Neural cell (in vitro differentiated cells): ENCODE data around the gene RNU5D-1. TPM values are rescaled to one million over a fixed set of nuclear protein-coding genes. Genes with fewer than 3 reads are reported as not detected.

ENCODE experiments used
- H2AFZ ChIP-seq: fragments of 200-600, 300-800 bp; sonication (generic), shearing (Covaris generic); 2 replicates; pipeline ENCODE4 v1.6.0; 2014; ENCODE audit warnings: low read depth, mild to moderate bottlenecking, antibody characterized with exemption, low read length, moderate library complexity
- H3F3A ChIP-seq: fragments of 200-600 bp; shearing (Covaris generic); 2 replicates; pipeline ENCODE4 v1.6.1; 2016; ENCODE audit warnings: mild to moderate bottlenecking, moderate library complexity, mixed read lengths, antibody characterized with exemption, low read length; ENCODE audit not compliant: insufficient read depth, poor library complexity, severe bottlenecking
- H3K27ac ChIP-seq: fragments of 200-600, 300-800 bp; sonication (generic), shearing (Covaris generic); 2 replicates; pipeline ENCODE4 v1.5.1; 2014; ENCODE audit warnings: mild to moderate bottlenecking, low read length, moderate library complexity
- H3K27me3 ChIP-seq: fragments of 300-800, 200-600 bp; sonication (generic), shearing (Covaris generic); 2 replicates; pipeline ENCODE4 v1.6.0; 2014; ENCODE audit warnings: mild to moderate bottlenecking, low read depth, low read length, moderate library complexity; ENCODE audit not compliant: insufficient read depth
- H3K36me3 ChIP-seq: fragments of 300-800, 200-600 bp; sonication (generic), shearing (Covaris generic); 2 replicates; pipeline ENCODE4 v1.5.1; 2014; ENCODE audit warnings: mild to moderate bottlenecking, antibody characterized with exemption, low read length, moderate library complexity; ENCODE audit not compliant: insufficient read depth
- H3K4me2 ChIP-seq: fragments of 300-800, 200-600 bp; sonication (generic), shearing (Covaris generic); 2 replicates; pipeline ENCODE4 v1.6.0; 2014; ENCODE audit warnings: mild to moderate bottlenecking, low read length
- H3K4me3 ChIP-seq: fragments of 300-800, 200-600 bp; sonication (generic), shearing (Covaris generic); 2 replicates; pipeline ENCODE4 v1.5.1; 2014; ENCODE audit warnings: mild to moderate bottlenecking, low read length, moderate library complexity
- H3K79me2 ChIP-seq: fragments of 200-600 bp; shearing (Covaris generic); replicated peaks from 2 replicates; pipeline ENCODE4 v1.6.0; 2014; ENCODE audit warnings: mild to moderate bottlenecking, low read length, moderate library complexity; ENCODE audit not compliant: insufficient read depth
- H3K9ac ChIP-seq: fragments of 300-800, 200-600 bp; sonication (generic), shearing (Covaris generic); 2 replicates; pipeline ENCODE4 v1.6.1; 2016; ENCODE audit warnings: mild to moderate bottlenecking, low read length, mixed read lengths
- H3K9me2 ChIP-seq: fragments of 200-600 bp; shearing (Covaris generic); 2 replicates; pipeline ENCODE4 v1.6.1; 2016; ENCODE audit warnings: mild to moderate bottlenecking, low read length, mixed read lengths; ENCODE audit not compliant: insufficient read depth
- H3K9me3 ChIP-seq: fragments of 200-600, 300-800 bp; sonication (generic), shearing (Covaris generic); 2 replicates; pipeline ENCODE4 v1.6.1; 2016; ENCODE audit warnings: mild to moderate bottlenecking, mixed run types, low read length, moderate library complexity, mixed read lengths
- H4K20me1 ChIP-seq: fragments of 200-600 bp; shearing (Covaris generic); 2 replicates; pipeline ENCODE4 v1.6.1; 2016; ENCODE audit warnings: mild to moderate bottlenecking, mixed run types; ENCODE audit not compliant: insufficient read depth
- CTCF ChIP-seq: fragments of 450-650 bp; IDR thresholded peaks from 2 replicates; pipeline ENCODE4 v1.5.1; 2014; ENCODE audit warnings: antibody characterized with exemption, mild to moderate bottlenecking, moderate library complexity; ENCODE audit not compliant: poor library complexity, severe bottlenecking
- EP300 ChIP-seq: fragments of 450-650 bp; conservative IDR thresholded peaks from 2 replicates; pipeline ENCODE4 v1.6.1; 2014; ENCODE audit warnings: antibody characterized with exemption, mild to moderate bottlenecking, moderate library complexity; ENCODE audit not compliant: poor library complexity, severe bottlenecking
- EZH2 ChIP-seq: fragments of 200-600, 300-800 bp; shearing (Covaris generic), sonication (generic); IDR thresholded peaks from 2 replicates; pipeline ENCODE4 v1.6.1; 2014; ENCODE audit warnings: antibody characterized with exemption, low read length, borderline replicate concordance, mild to moderate bottlenecking; ENCODE audit not compliant: insufficient read depth, poor library complexity, severe bottlenecking
- MXI1 ChIP-seq: fragments of 450-650 bp; conservative IDR thresholded peaks from 2 replicates; pipeline ENCODE4 v1.6.1; 2014; ENCODE audit warnings: antibody characterized with exemption, mild to moderate bottlenecking; ENCODE audit not compliant: poor library complexity, severe bottlenecking
- POLR2AphosphoS5 ChIP-seq: IDR thresholded peaks from 2 replicates; pipeline ENCODE4 v1.6.1; 2012
- RAD21 ChIP-seq: fragments of 450-650 bp; conservative IDR thresholded peaks from 2 replicates; pipeline ENCODE4 v1.6.1; 2014; ENCODE audit warnings: antibody characterized with exemption, mild to moderate bottlenecking, moderate library complexity
- SMC3 ChIP-seq: fragments of 450-650 bp; conservative IDR thresholded peaks from 2 replicates; pipeline ENCODE4 v1.6.1; 2014; ENCODE audit warnings: antibody characterized with exemption, mild to moderate bottlenecking, moderate library complexity; ENCODE audit not compliant: poor library complexity
- TAF1 ChIP-seq: IDR thresholded peaks from 2 replicates; pipeline ENCODE4 v1.6.1; 2012; ENCODE audit warnings: low read depth
- polyA plus RNA-seq: library from polyadenylated mRNA; depleted of rRNA; stranded (reverse); fragments of >200 nt; gene quantifications from 2 replicates; pipeline ENCODE4 v1.2.3, GENCODE V29; 2014
- TF ChIP-seq, protein P1 (sequence below): IDR thresholded peaks from 2 replicates; pipeline ENCODE4 v1.6.1; 2012; ENCODE audit warnings: borderline replicate concordance

RNU5D-1 gene
- polyA plus RNA-seq, 1 donor from 2014 or later, result not detected

DNA sequence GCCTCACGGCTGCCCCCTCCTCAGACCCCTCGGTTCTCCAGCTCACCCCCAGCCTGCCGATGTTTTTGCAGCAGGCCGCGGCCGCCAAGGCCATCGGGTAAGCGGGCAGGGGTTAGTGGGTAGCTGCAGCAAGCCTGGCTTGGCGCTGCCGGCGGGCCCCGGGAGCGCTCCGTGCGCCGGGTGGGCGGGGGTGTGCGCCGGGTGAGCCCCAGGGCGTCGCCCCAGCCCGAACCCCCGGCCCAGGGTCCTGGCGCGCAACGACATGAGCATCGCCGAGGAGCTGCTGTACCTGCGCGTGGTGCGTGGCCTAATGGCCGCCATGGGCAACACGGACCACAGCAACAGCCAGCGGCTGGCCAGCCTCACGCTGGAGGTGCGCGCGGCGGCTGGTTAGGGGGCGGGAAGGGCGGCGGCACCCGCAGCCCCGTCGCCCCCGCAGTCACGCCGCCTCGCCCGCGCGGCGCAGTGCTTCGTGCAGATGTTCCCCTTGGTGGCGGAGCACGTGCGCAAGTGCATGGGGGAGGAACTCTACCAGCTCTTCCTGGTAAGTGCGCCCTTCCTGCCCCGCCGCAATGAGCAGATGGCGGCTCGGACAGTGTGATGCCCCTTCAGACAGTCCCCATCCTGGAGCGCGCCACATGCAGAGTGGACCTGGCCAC is 6.5 kb downstream of the RNU5D-1 start:
- Histone ChIP-seq H3K27ac (no peak overlapping the region), H2AFZ (no peak overlapping the region), H3K4me2 (no peak overlapping the region), H3K4me3 (no peak overlapping the region), H3K9ac (no peak overlapping the region), H3K36me3 (no peaks in the 10 kb centered on the region), H3K9me2 (no peaks in the 10 kb centered on the region), H4K20me1 (no peaks in the 10 kb centered on the region), H3K9me3 (no peaks in the 10 kb centered on the region), H3K79me2 (no peaks in the 10 kb centered on the region), H3F3A (no peaks in the 10 kb centered on the region), H3K27me3 (no peaks in the 10 kb centered on the region)
- TF ChIP-seq MXI1, result no peak
- TF ChIP-seq EZH2, result no peak
- no peak for TF ChIP-seq EP300
- TF ChIP-seq, protein P1, sequence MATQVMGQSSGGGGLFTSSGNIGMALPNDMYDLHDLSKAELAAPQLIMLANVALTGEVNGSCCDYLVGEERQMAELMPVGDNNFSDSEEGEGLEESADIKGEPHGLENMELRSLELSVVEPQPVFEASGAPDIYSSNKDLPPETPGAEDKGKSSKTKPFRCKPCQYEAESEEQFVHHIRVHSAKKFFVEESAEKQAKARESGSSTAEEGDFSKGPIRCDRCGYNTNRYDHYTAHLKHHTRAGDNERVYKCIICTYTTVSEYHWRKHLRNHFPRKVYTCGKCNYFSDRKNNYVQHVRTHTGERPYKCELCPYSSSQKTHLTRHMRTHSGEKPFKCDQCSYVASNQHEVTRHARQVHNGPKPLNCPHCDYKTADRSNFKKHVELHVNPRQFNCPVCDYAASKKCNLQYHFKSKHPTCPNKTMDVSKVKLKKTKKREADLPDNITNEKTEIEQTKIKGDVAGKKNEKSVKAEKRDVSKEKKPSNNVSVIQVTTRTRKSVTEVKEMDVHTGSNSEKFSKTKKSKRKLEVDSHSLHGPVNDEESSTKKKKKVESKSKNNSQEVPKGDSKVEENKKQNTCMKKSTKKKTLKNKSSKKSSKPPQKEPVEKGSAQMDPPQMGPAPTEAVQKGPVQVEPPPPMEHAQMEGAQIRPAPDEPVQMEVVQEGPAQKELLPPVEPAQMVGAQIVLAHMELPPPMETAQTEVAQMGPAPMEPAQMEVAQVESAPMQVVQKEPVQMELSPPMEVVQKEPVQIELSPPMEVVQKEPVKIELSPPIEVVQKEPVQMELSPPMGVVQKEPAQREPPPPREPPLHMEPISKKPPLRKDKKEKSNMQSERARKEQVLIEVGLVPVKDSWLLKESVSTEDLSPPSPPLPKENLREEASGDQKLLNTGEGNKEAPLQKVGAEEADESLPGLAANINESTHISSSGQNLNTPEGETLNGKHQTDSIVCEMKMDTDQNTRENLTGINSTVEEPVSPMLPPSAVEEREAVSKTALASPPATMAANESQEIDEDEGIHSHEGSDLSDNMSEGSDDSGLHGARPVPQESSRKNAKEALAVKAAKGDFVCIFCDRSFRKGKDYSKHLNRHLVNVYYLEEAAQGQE, result no peak
- TF ChIP-seq RAD21, result no peak
- TF ChIP-seq TAF1, result no peak
- no peak for TF ChIP-seq SMC3
- no peak for TF ChIP-seq CTCF
- no peak for TF ChIP-seq POLR2AphosphoS5

GRCh38 chr1:44723496-44724295 is 7.3 kb downstream of the RNU5D-1 start:
- H3K9me2 ChIP-seq, result no peaks in the 10 kb centered on the region
- no peaks in the 10 kb centered on the region for H3K36me3 ChIP-seq
- no peak for TF ChIP-seq MXI1
- TF ChIP-seq POLR2AphosphoS5, result no peak
- TF ChIP-seq EP300, result no peak
- TF ChIP-seq EZH2, result no peak
- TF ChIP-seq RAD21, result no peak
- TF ChIP-seq, protein P1, result no peak
- TF ChIP-seq SMC3, result no peak
- TF ChIP-seq CTCF, result no peak
- TF ChIP-seq TAF1, result no peak
- no peak overlapping the region for H3K4me3 ChIP-seq
- H3K27me3 ChIP-seq, result no peaks in the 10 kb centered on the region
- no peak overlapping the region for H3K4me2 ChIP-seq
- no peaks in the 10 kb centered on the region for H3K79me2 ChIP-seq
- no peak overlapping the region for H3K27ac ChIP-seq
- H2AFZ ChIP-seq, result no peak overlapping the region
- H3K9me3 ChIP-seq, result no peaks in the 10 kb centered on the region
- H4K20me1 ChIP-seq, result no peaks in the 10 kb centered on the region
- H3F3A ChIP-seq, result no peaks in the 10 kb centered on the region
- H3K9ac ChIP-seq, result no peak overlapping the region
